Activated CD4-positive, alpha-beta T cell treated with anti-CD3 and anti-CD28 coated beads for 36 hours (primary cell): ENCODE results near the gene TMEM88. TPM values are rescaled to one million over a fixed set of nuclear protein-coding genes. Genes with fewer than 3 reads are reported as not detected.

Experiments
- ATAC-seq: fragments of 200-7000 bp; cut with Tn5 transposase; one replicate; pipeline ENCODE4 v1.10.0; 2021; ENCODE audit warnings: mild to moderate bottlenecking, moderate library complexity
- CTCF ChIA-PET: fragments of 350-600 bp; sonication (Branson Sonifier 250); formaldehyde crosslinking; loops from one replicate; lab custom pipeline; 2021; ENCODE audit warnings: antibody characterized with exemption; lab: Charles Lee
- POLR2A ChIA-PET: fragments of 350-600 bp; sonication (Branson Sonifier 250); formaldehyde crosslinking; loops from one replicate; lab custom pipeline; 2021; ENCODE audit warnings: antibody characterized with exemption, inconsistent platforms; lab: Charles Lee
- DNase-seq: peaks from one replicate; pipeline ENCODE4 v3.0.0-alpha.2; 2020
- H3K27ac Mint-ChIP-seq: one replicate; pipeline ENCODE4 v1.8.0; 2021; ENCODE audit warnings: mixed read lengths
- H3K27me3 Mint-ChIP-seq: one replicate; pipeline ENCODE4 v1.8.0; 2021; ENCODE audit warnings: mixed read lengths
- H3K36me3 Mint-ChIP-seq: one replicate; pipeline ENCODE4 v1.8.0; 2021; ENCODE audit warnings: low read depth, mixed read lengths
- H3K4me1 Mint-ChIP-seq: one replicate; pipeline ENCODE4 v1.8.0; 2021; ENCODE audit warnings: mixed read lengths
- H3K4me3 Mint-ChIP-seq: one replicate; pipeline ENCODE4 v1.8.0; 2021; ENCODE audit warnings: mild to moderate bottlenecking, moderate library complexity, mixed read lengths
- H3K9me3 Mint-ChIP-seq: one replicate; pipeline ENCODE4 v1.8.0; 2021; ENCODE audit warnings: low read depth, mixed read lengths
- intact Hi-C, 2 experiments: fragments of 100-400 bp; cut with DNase I in 1 of 2; cut with micrococcal nuclease in 1 of 2; formaldehyde crosslinking; loops; one replicate each; pipeline versions ENCODE4 v1.14.2 to v1.15.1; 2022 to 2024; cut with DNase I, micrococcal nuclease
- total RNA-seq, 2 experiments: library from RNA; stranded (reverse); gene quantifications; one replicate each; pipeline ENCODE4 v1.2.3, GENCODE V29; 2021

TMEM88 gene
- total RNA-seq, 2 experiments from 2014 or later = 3.5 to 5.6 TPM

DNA sequence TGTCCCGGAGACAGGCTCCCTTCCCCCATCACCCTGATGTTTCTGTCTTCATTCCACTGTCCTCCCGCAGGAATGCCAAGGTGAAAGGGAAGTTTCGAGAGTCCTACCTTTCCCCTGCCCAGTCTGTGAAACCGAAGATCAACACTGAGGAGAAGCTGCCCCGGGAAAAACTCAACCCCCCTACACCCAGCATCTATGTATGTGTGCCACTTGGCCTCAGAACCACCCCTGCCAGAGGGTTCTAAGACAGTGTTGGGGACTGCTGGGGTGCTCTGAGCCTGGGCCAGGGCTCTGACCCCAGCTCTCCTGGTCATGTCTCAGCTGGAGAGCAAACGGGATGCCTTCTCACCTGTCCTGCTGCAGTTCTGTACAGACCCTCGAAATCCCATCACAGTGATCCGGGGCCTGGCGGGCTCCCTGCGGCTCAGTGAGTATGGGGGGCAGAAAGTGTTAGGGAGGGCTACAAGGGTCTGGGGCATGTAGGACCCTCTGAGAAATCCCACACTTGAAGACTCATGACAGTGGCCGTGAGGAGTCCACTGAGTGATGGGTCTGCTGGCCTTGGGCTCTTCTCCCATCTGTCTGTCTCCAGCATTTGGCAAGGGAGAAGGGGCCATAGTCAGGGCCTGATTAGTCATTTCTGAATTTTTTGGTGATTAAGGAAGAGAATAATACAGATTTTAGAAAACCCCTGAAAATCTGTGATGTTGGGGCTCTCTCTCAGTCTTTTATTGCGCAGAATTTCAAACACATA is 4.9 kb upstream of the TMEM88 start:
- ATAC-seq (no peak), DNase-seq (no peak)
- ChIA-PET POLR2A (no interaction called here), CTCF (interaction anchor here (0.7 to 3.3 kb wide), 11 partner anchors 12 to 106 kb away, joined by 3 to 18 read pairs (median 4); no protein-coding TSS in a partner anchor)
- Mint-ChIP-seq H3K9me3 (no peaks in the 10 kb centered on the region), H3K36me3 (peaks cover 50% of the 10 kb centered on the region), H3K27ac (peak overlapping the region; percentile 38), H3K27me3 (no peaks in the 10 kb centered on the region), H3K4me3 (peak overlapping the region; percentile 61), H3K4me1 (peaks cover 52% of the 10 kb centered on the region)
- intact Hi-C loops = loop anchor here (5.0 to 10.0 kb wide), 3 partner anchors 108 to 805 kb away; partner anchors contain the start of genes POLR2A (in 1 of the 2), SLC16A11 (in 1 of the 2) and SLC35G6 (in 1 of the 2)

GRCh38 chr17:7850701-7851437 is 4.0 kb upstream of the TMEM88 start:
- peak overlapping the region; percentile 61 for H3K4me3 Mint-ChIP-seq
- peaks cover 53% of the 10 kb centered on the region for H3K36me3 Mint-ChIP-seq
- ATAC-seq (peak; percentile 8), DNase-seq (no peak)
- H3K9me3 Mint-ChIP-seq = no peaks in the 10 kb centered on the region
- ChIA-PET CTCF (interaction anchor here (0.5 to 3.3 kb wide), 13 partner anchors 9 to 107 kb away, joined by 3 to 18 read pairs (median 4); partner anchors contain the start of gene RNF227), POLR2A (no interaction called here)
- intact Hi-C loops = loop anchor here (1.0 to 5.0 kb wide), 5 partner anchors 8 to 109 kb away; no protein-coding TSS in a partner anchor
- peaks cover 55% of the 10 kb centered on the region for H3K4me1 Mint-ChIP-seq
- no peaks in the 10 kb centered on the region for H3K27me3 Mint-ChIP-seq
- H3K27ac Mint-ChIP-seq = peak overlapping the region; percentile 38

GRCh38 chr17:7851438-7852261 is 3.2 kb upstream of the TMEM88 start:
- Mint-ChIP-seq H3K27ac (peak overlapping the region; percentile 67), H3K4me3 (peak overlapping the region; percentile 61), H3K9me3 (no peaks in the 10 kb centered on the region), H3K27me3 (no peaks in the 10 kb centered on the region), H3K4me1 (peaks cover 53% of the 10 kb centered on the region), H3K36me3 (peaks cover 52% of the 10 kb centered on the region)
- intact Hi-C loops = loop anchor here (1.0 to 5.0 kb wide), 5 partner anchors 8 to 109 kb away; no protein-coding TSS in a partner anchor
- POLR2A ChIA-PET = no interaction called here
- ATAC-seq (peak; percentile 91), DNase-seq (peak; percentile 97)
- CTCF ChIA-PET = interaction anchor here (0.5 to 3.3 kb wide), 6 partner anchors 10 to 108 kb away, joined by 3 to 18 read pairs (median 7); partner anchors contain the start of gene RNF227

DNA sequence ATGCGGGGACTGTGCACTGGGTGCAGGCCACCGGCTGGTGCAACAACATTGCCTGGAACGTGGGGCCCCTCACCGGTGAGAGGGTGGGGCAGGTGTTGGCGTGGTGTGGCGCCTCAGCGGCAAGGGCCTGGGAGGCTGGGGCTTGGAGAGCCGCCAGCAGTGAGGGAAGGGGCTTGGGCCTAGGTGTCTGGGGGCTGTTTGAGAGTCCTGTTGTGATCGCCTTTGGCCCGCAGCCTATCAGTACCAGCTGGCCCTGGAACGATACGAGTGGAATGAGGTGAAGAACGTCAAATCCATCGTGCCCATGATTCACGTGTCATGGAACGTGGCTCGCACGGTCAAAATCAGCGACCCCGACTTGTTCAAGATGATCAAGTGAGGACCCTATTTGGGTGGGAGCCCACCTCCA is 2.6 kb upstream of the TMEM88 start:
- POLR2A ChIA-PET = no interaction called here

GRCh38 chr17:7852919-7853690 is 1.8 kb upstream of the TMEM88 start:
- POLR2A ChIA-PET = no interaction called here
- no peak for DNase-seq
- Mint-ChIP-seq H3K36me3 (peaks cover 42% of the 10 kb centered on the region), H3K4me1 (peaks cover 46% of the 10 kb centered on the region), H3K9me3 (no peaks in the 10 kb centered on the region), H3K27me3 (no peaks in the 10 kb centered on the region), H3K4me3 (no peak overlapping the region), H3K27ac (peak overlapping the region; percentile 37)
- intact Hi-C loops = loop anchor here in 1 of 2 experiments (5.0 kb wide), 1 partner anchor 111 kb away; no protein-coding TSS in a partner anchor
- CTCF ChIA-PET = no interaction called here
- ATAC-seq = no peak

More for the DNA sequence above, 2.6 kb upstream of the TMEM88 start:
- Mint-ChIP-seq H3K36me3 (peaks cover 47% of the 10 kb centered on the region), H3K27ac (peak overlapping the region; percentile 37), H3K4me1 (peaks cover 49% of the 10 kb centered on the region), H3K4me3 (peak overlapping the region; percentile 61), H3K27me3 (no peaks in the 10 kb centered on the region), H3K9me3 (no peaks in the 10 kb centered on the region)
- ATAC-seq = no peak
- CTCF ChIA-PET = interaction anchor here (2.2 to 3.3 kb wide), 2 partner anchors 10 to 17 kb away, joined by 8 to 18 read pairs; no protein-coding TSS in a partner anchor
- intact Hi-C loops = loop anchor here in 1 of 2 experiments (5.0 kb wide), 1 partner anchor 110 kb away; no protein-coding TSS in a partner anchor
- no peak for DNase-seq

DNA sequence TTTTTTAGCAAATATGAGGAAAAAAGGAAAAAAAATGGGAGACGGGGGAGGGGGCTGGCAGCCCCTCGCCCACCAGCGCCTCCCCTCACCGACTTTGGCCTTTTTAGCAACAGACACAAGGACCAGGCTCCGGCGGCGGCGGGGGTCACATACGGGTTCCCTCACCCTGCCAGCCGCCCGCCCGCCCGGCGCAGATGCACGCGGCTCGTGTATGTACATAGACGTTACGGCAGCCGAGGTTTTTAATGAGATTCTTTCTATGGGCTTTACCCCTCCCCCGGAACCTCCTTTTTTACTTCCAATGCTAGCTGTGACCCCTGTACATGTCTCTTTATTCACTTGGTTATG is 1.2 kb upstream of the TMEM88 start:
- ATAC-seq (no peak), DNase-seq (no peak)
- Mint-ChIP-seq H3K36me3 (peaks cover 41% of the 10 kb centered on the region), H3K4me1 (peaks cover 44% of the 10 kb centered on the region), H3K27me3 (no peaks in the 10 kb centered on the region), H3K27ac (no peak overlapping the region), H3K9me3 (no peaks in the 10 kb centered on the region), H3K4me3 (no peak overlapping the region)
- ChIA-PET POLR2A (no interaction called here), CTCF (no interaction called here)
- intact Hi-C loops = loop anchor here in 1 of 2 experiments (5.0 kb wide), 1 partner anchor 111 kb away; no protein-coding TSS in a partner anchor

DNA sequence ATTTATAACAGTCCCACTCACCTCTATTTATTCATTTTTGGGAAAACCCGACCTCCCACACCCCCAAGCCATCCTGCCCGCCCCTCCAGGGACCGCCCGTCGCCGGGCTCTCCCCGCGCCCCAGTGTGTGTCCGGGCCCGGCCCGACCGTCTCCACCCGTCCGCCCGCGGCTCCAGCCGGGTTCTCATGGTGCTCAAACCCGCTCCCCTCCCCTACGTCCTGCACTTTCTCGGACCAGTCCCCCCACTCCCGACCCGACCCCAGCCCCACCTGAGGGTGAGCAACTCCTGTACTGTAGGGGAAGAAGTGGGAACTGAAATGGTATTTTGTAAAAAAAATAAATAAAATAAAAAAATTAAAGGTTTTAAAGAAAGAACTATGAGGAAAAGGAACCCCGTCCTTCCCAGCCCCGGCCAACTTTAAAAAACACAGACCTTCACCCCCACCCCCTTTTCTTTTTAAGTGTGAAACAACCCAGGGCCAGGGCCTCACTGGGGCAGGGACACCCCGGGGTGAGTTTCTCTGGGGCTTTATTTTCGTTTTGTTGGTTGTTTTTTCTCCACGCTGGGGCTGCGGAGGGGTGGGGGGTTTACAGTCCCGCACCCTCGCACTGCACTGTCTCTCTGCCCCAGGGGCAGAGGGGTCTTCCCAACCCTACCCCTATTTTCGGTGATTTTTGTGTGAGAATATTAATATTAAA is 638 bp upstream of the TMEM88 start:
- ATAC-seq (no peak), DNase-seq (no peak)
- CTCF ChIA-PET = no interaction called here
- intact Hi-C loops = loop anchor here in 1 of 2 experiments (5.0 kb wide), 1 partner anchor 112 kb away; no protein-coding TSS in a partner anchor
- Mint-ChIP-seq H3K27ac (no peak overlapping the region), H3K36me3 (peaks cover 46% of the 10 kb centered on the region), H3K27me3 (no peaks in the 10 kb centered on the region), H3K4me1 (peaks cover 44% of the 10 kb centered on the region), H3K4me3 (no peak overlapping the region), H3K9me3 (no peaks in the 10 kb centered on the region)
- POLR2A ChIA-PET = no interaction called here

DNA sequence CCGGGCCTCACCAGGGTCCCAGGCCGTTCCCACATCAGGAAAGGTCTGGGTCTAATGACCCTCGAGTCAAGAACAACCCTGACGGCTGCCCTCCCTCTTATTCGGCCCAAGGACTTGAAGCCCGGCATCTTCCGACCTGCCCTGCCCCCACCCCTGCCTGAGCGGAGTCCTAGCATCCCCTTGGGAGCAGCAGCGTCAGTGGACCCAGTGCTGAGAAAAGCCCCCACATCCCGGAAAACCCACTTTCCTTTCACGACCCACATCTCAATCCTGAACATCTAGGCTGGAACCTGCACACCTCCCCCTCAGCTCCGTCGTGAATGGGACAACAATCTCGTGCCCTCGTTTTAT is 769 bp downstream of the TMEM88 start:
- intact Hi-C loops = loop anchor here in 1 of 2 experiments (5.0 kb wide), 1 partner anchor 168 kb away; the partner anchor contains the start of genes TP53 and WRAP53
- ATAC-seq = no peak
- ChIA-PET CTCF (interaction anchor here (0.5 to 2.4 kb wide), 3 partner anchors 21 to 480 kb away, joined by 3 to 20 read pairs (median 4); partner anchors contain the start of gene KDM6B), POLR2A (interaction anchor here (0.6 to 1.1 kb wide), 2 partner anchors 60 to 326 kb away, joined by 3 to 4 read pairs; partner anchors contain the start of gene RNF227)
- H3K4me1 Mint-ChIP-seq = peaks cover 31% of the 10 kb centered on the region
- no peak overlapping the region for H3K27ac Mint-ChIP-seq
- H3K9me3 Mint-ChIP-seq = no peaks in the 10 kb centered on the region
- H3K27me3 Mint-ChIP-seq = no peaks in the 10 kb centered on the region
- no peak overlapping the region for H3K4me3 Mint-ChIP-seq
- no peak for DNase-seq
- H3K36me3 Mint-ChIP-seq = peaks cover 44% of the 10 kb centered on the region

DNA sequence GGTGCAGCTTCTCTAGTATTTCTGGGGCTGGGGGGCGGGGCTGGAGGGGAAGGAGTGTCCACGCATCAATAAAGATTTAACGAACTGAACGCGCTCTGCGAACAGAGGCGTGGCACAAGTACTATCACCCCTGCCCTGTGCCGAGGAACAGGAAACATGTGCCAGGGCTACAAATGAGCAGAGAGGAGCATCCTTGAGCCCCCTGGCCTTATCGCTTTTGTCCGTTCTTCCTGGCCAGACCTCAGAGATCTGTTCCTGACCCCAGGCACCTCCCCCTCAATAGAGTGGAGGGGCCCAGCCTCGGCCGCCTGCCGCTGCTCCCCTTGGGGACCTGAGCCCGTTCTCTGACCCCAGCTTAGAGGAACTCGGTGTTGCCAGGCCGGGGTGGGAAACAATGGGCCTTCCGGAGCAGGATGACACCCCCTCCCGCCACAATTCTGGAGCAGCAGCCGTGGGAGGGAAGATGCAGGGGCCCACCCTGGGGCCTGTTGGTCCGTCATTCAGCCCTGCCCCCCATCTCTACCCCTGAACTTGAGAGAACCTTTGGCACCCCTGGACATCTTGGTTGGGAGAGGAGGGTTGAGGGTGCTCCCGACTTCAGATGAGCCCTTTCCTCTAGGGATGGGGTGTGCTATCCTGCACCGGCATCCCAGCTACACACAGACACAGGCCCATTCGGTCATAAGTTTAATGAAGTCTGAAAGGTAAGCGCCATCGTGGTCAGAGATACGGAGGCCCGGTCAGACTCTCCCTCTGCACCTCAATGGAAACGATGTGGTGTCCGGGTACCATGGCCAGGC is 1.3 kb downstream of the TMEM88 start:
- H3K4me1 Mint-ChIP-seq = peaks cover 25% of the 10 kb centered on the region
- POLR2A ChIA-PET = interaction anchor here (0.6 to 1.5 kb wide), 5 partner anchors 21 to 325 kb away, joined by 3 to 8 read pairs (median 4); partner anchors contain the start of genes RNF227 and TP53
- CTCF ChIA-PET = interaction anchor here (0.5 to 2.4 kb wide), 11 partner anchors 11 to 480 kb away, joined by 3 to 20 read pairs (median 5); partner anchors contain the start of genes KDM6B and TMEM256
- no peaks in the 10 kb centered on the region for H3K9me3 Mint-ChIP-seq
- no peak overlapping the region for H3K4me3 Mint-ChIP-seq
- no peak for ATAC-seq
- no peaks in the 10 kb centered on the region for H3K27me3 Mint-ChIP-seq
- peaks cover 38% of the 10 kb centered on the region for H3K36me3 Mint-ChIP-seq
- no peak overlapping the region for H3K27ac Mint-ChIP-seq
- intact Hi-C loops = loop anchor here in 1 of 2 experiments (5.0 kb wide), 1 partner anchor 169 kb away; the partner anchor contains the start of genes TP53 and WRAP53
- DNase-seq = peak; percentile 71
